Lower lobe of right lung (tissue), 2 donors: ENCODE measurements around the gene CNTN4. TPM values are rescaled to one million over a fixed set of nuclear protein-coding genes. Genes with fewer than 3 reads are reported as not detected.

Source experiments
- ATAC-seq, 2 donors: fragments of 200-7000 bp; cut with Tn5 transposase; one replicate each; pipeline ENCODE4 v1.9.1; 2020 to 2022; ENCODE audit warnings: mild to moderate bottlenecking in 2 of 2, moderate library complexity in 2 of 2
- DNase-seq: peaks from one replicate; pipeline ENCODE4 v3.0.0-alpha.2; 2020
- H3K27ac ChIP-seq: fragments of 200-600 bp; one replicate; pipeline ENCODE4 v1.8.0; 2022
- H3K27me3 ChIP-seq: fragments of 200-600 bp; one replicate; pipeline ENCODE4 v1.8.0; 2022; ENCODE audit warnings: low read depth
- H3K36me3 ChIP-seq: fragments of 200-600 bp; one replicate; pipeline ENCODE4 v1.8.0; 2022; ENCODE audit warnings: mild to moderate bottlenecking
- H3K4me1 ChIP-seq: fragments of 200-600 bp; one replicate; pipeline ENCODE4 v1.8.0; 2022
- H3K4me3 ChIP-seq: fragments of 200-600 bp; one replicate; pipeline ENCODE4 v1.8.0; 2022; ENCODE audit warnings: mild to moderate bottlenecking
- H3K9me3 ChIP-seq: fragments of 200-600 bp; one replicate; pipeline ENCODE4 v1.8.0; 2022
- CTCF ChIP-seq: fragments of 200-600 bp; IDR thresholded peaks from one replicate; pipeline ENCODE4 v1.8.0; 2022; ENCODE audit warnings: antibody characterized with exemption, mild to moderate bottlenecking
- intact Hi-C: fragments of 100-400 bp; cut with DNase I; formaldehyde crosslinking; loops from one replicate; pipeline ENCODE4 v1.11.0; 2022
- total RNA-seq: library from RNA; stranded (reverse); fragmentation: NEBNext Ultra II Directional; extraction: Animal tissue kit (Norgen Biotek cat#: 25700); gene quantifications from one replicate; pipeline ENCODE4 v1.2.1, GENCODE V29; 2021
- donor health status: DM: no; HTN: yes; CAD: no; lungs with severe emphysema.

Gene CNTN4
- total RNA-seq, 1 donor from 2014 or later: 10.4 TPM

- H3K4me3 ChIP-seq: no peak overlapping the region
- ATAC-seq: no peak
- H3K27ac ChIP-seq: no peak overlapping the region
- no peak for DNase-seq
- no peak for TF ChIP-seq CTCF
- no peaks in the 10 kb centered on the region for H3K4me1 ChIP-seq
- intact Hi-C loops: no loop called here
- H3K36me3 ChIP-seq: no peaks in the 10 kb centered on the region
- no peaks in the 10 kb centered on the region for H3K27me3 ChIP-seq
- no peaks in the 10 kb centered on the region for H3K9me3 ChIP-seq
Observed at GRCh38 chr3:2244137-2244536, 145.5 kb downstream of the CNTN4 start.

GRCh38 chr3:2246873-2247648 is 148.4 kb downstream of the CNTN4 start:
- no peak for ATAC-seq
- no peak for TF ChIP-seq CTCF

GRCh38 chr3:2247831-2248230 is 149.2 kb downstream of the CNTN4 start:
- H3K4me1 ChIP-seq: no peaks in the 10 kb centered on the region
- no peaks in the 10 kb centered on the region for H3K36me3 ChIP-seq
- TF ChIP-seq CTCF: no peak
- no peak for DNase-seq
- H3K4me3 ChIP-seq: no peak overlapping the region
- no peaks in the 10 kb centered on the region for H3K9me3 ChIP-seq
- intact Hi-C loops: no loop called here
- no peak overlapping the region for H3K27ac ChIP-seq
- no peaks in the 10 kb centered on the region for H3K27me3 ChIP-seq
- no peak for ATAC-seq

More at GRCh38 chr3:2246873-2247648, 148.4 kb downstream of the CNTN4 start:
- H3K4me1 ChIP-seq: no peaks in the 10 kb centered on the region
- intact Hi-C loops: no loop called here
- DNase-seq: no peak
- no peaks in the 10 kb centered on the region for H3K27me3 ChIP-seq
- no peak overlapping the region for H3K4me3 ChIP-seq
- no peak overlapping the region for H3K27ac ChIP-seq
- no peaks in the 10 kb centered on the region for H3K9me3 ChIP-seq
- H3K36me3 ChIP-seq: no peaks in the 10 kb centered on the region

- TF ChIP-seq CTCF: no peak
- DNase-seq (no peak), ATAC-seq (no peak)
- no peaks in the 10 kb centered on the region for H3K36me3 ChIP-seq
- H3K4me3 ChIP-seq: no peak overlapping the region
- no peaks in the 10 kb centered on the region for H3K4me1 ChIP-seq
- intact Hi-C loops: no loop called here
- no peak overlapping the region for H3K27ac ChIP-seq
- H3K27me3 ChIP-seq: no peaks in the 10 kb centered on the region
- no peaks in the 10 kb centered on the region for H3K9me3 ChIP-seq
Observed at GRCh38 chr3:2250783-2251182, 152.1 kb downstream of the CNTN4 start.

GRCh38 chr3:2261747-2262146 is 163.1 kb downstream of the CNTN4 start:
- Histone ChIP-seq H3K9me3 (peaks cover 2% of the 10 kb centered on the region), H3K27me3 (no peaks in the 10 kb centered on the region), H3K27ac (no peak overlapping the region), H3K36me3 (no peaks in the 10 kb centered on the region), H3K4me1 (no peaks in the 10 kb centered on the region), H3K4me3 (peak overlapping the region; percentile 15)
- intact Hi-C loops: no loop called here
- TF ChIP-seq CTCF: no peak
- DNase-seq (no peak), ATAC-seq (no peak)
